ENCODE measurements around the gene TMEM126A.

The TMEM126A gene

GRCh38 chr11:85672105-85672902 is 24.5 kb downstream of the TMEM126A start:
- no peak for TF ChIP-seq CTCF (IDR thresholded peaks at IDR 0.05; ENCODE audit: extremely low read depth, missing control alignments)

GRCh38 chr11:85673393-85673792 is 25.6 kb downstream of the TMEM126A start:
- DNase-seq (ENCODE audit: low spot score): no peak
- TF ChIP-seq CTCF (IDR thresholded peaks at IDR 0.05; ENCODE audit: extremely low read depth, missing control alignments): no peak

More at GRCh38 chr11:85672105-85672902, 24.5 kb downstream of the TMEM126A start:
- no peak for DNase-seq (ENCODE audit: low spot score)

GRCh38 chr11:85679576-85679975 is 31.8 kb downstream of the TMEM126A start:
- no peak for TF ChIP-seq CTCF (IDR thresholded peaks at IDR 0.05; ENCODE audit: extremely low read depth, missing control alignments)
- no peak for DNase-seq (ENCODE audit: low spot score)

GRCh38 chr11:85680897-85681296 is 33.1 kb downstream of the TMEM126A start:
- no peak for DNase-seq (ENCODE audit: low spot score)
- no peak for TF ChIP-seq CTCF (IDR thresholded peaks at IDR 0.05; ENCODE audit: extremely low read depth, missing control alignments)

- TF ChIP-seq CTCF (IDR thresholded peaks at IDR 0.05; ENCODE audit: extremely low read depth, missing control alignments): no peak
- DNase-seq (ENCODE audit: low spot score): peak; percentile 82
Observed at GRCh38 chr11:85682330-85683305, 34.9 kb downstream of the TMEM126A start.

- DNase-seq (ENCODE audit: low spot score): no peak
- no peak for TF ChIP-seq CTCF (IDR thresholded peaks at IDR 0.05; ENCODE audit: extremely low read depth, missing control alignments)
Observed at GRCh38 chr11:85685125-85685819, 37.5 kb downstream of the TMEM126A start.

Measured in GM20000 (cell line).